Astrocyte (in vitro differentiated cells and primary cell): ENCODE measurements around the gene SCGB3A2.
"Not testable (repeated sequence)": the region's sequence is repeated elsewhere in the genome, so short reads cannot be mapped to it uniquely, and the experiment has no call there.

Experiments used
- CTCF ChIP-seq: IDR thresholded peaks from 2 replicates; pipeline ENCODE4 v1.5.1; 2011; ENCODE audit warnings: low read depth, mild to moderate bottlenecking, inconsistent platforms, low read length, moderate library complexity; ENCODE audit not compliant: insufficient read depth
- EZH2 ChIP-seq: IDR thresholded peaks from 2 replicates; pipeline ENCODE4 v1.6.1; 2012; ENCODE audit warnings: mild to moderate bottlenecking, low read length, inconsistent platforms; ENCODE audit not compliant: insufficient read depth

GRCh38 chr5:147872744-147873435 is 5.6 kb upstream of the SCGB3A2 start:
- TF ChIP-seq EZH2, CTCF: not testable (repeated sequence)
